ENCODE measurements around the gene HUWE1. TPM values are rescaled to one million over a fixed set of nuclear protein-coding genes. Genes with fewer than 3 reads are reported as not detected.

HUWE1 gene
- polyA plus RNA-seq (2013, experiment 1 of 2): 28.1 TPM
- 25.9 TPM for polyA plus RNA-seq (2013, experiment 2 of 2)

- peak; percentile 79 for DNase-seq
- Histone ChIP-seq H3K18ac (ENCODE audit: low read depth in 1 of 2, low read length in 2 of 2) (peak within 1 kb of the TSS; percentile 81 to 94), H3K27me3 (ENCODE audit: control insufficient read depth in 1 of 2, insufficient read depth in 1 of 2, low read length in 2 of 2) (peaks cover 0 to 3% of the 10 kb centered on the region in 2 experiments), H2AFZ (ENCODE audit: low read depth, low read length) (peak within 1 kb of the TSS; percentile 53), H3K9ac (ENCODE audit: low read length) (peak within 1 kb of the TSS; percentile 98), H2BK120ac (ENCODE audit: low read depth, low read length) (no peak within 1 kb of the TSS), H3K79me1 (replicated peaks; ENCODE audit: low read length, poor library complexity, severe bottlenecking) (no peaks in the 10 kb centered on the region), H3K9me3 (ENCODE audit: control insufficient read depth, low read length) (no peaks in the 10 kb centered on the region), H3K27ac (ENCODE audit: low read length, poor library complexity, severe bottlenecking) (peak within 1 kb of the TSS; percentile 70), H3K36me3 (ENCODE audit: control insufficient read depth in 1 of 2, insufficient read depth in 2 of 2, low read depth in 1 of 2, low read length in 2 of 2) (peaks cover 0 to 5% of the 10 kb centered on the region in 2 experiments), H2BK5ac (ENCODE audit: low read depth, low read length, poor library complexity, severe bottlenecking) (no peak within 1 kb of the TSS), H2BK12ac (ENCODE audit: low read length in 2 of 2) (peak within 1 kb of the TSS in 1 of 2 experiments; percentile 49), H3K4me1 (ENCODE audit: control insufficient read depth, insufficient read depth, low read depth, low read length) (peaks cover 1% of the 10 kb centered on the region), H3K4me3 (ENCODE audit: insufficient read depth in 1 of 2, low read depth in 1 of 2, low read length in 2 of 2) (peak within 1 kb of the TSS; percentile 71 to 79), H4K91ac (ENCODE audit: low read length) (peak within 1 kb of the TSS; percentile 11), H2BK15ac (ENCODE audit: low read depth, poor library complexity, severe bottlenecking) (peak within 1 kb of the TSS; percentile 48), H3K4me2 (ENCODE audit: low read length, poor library complexity, severe bottlenecking) (peak within 1 kb of the TSS; percentile 74), H3K14ac (ENCODE audit: low read length in 2 of 2) (no peak within 1 kb of the TSS), H4K8ac (ENCODE audit: low read length) (peak within 1 kb of the TSS; percentile 84), H3K23ac (ENCODE audit: low read length in 2 of 2) (no peak within 1 kb of the TSS), H2AK5ac (ENCODE audit: low read length, severe bottlenecking) (no peak within 1 kb of the TSS), H3K4ac (ENCODE audit: low read depth in 1 of 2, low read length in 2 of 2) (no peak within 1 kb of the TSS)
- 0% methylated on average over 33 of the region's 61 CpGs for WGBS
These were observed at the start of gene HUWE1 for GRCh38 chrX:53686151-53686885. Gene HUWE1 (minus strand): TSS chrX:53686719. CDS start chrX:53654107, 32,612 bp downstream.

GRCh38 chrX:53732797-53733196 lies 46.3 kb upstream of the HUWE1 start:
- Histone ChIP-seq H3K79me1 (replicated peaks; ENCODE audit: low read length, poor library complexity, severe bottlenecking) (no peaks in the 10 kb centered on the region), H2BK15ac (ENCODE audit: low read depth, poor library complexity, severe bottlenecking) (no peak overlapping the region), H3K9ac (ENCODE audit: low read length) (no peak overlapping the region), H2BK120ac (ENCODE audit: low read depth, low read length) (no peak overlapping the region), H3K14ac (ENCODE audit: low read length in 2 of 2) (no peak overlapping the region), H4K91ac (ENCODE audit: low read length) (no peak overlapping the region), H3K23ac (ENCODE audit: low read length in 2 of 2) (no peak overlapping the region), H3K4me3 (ENCODE audit: insufficient read depth in 1 of 2, low read depth in 1 of 2, low read length in 2 of 2) (no peak overlapping the region), H4K8ac (ENCODE audit: low read length) (no peak overlapping the region), H2AFZ (ENCODE audit: low read depth, low read length) (no peak overlapping the region), H3K36me3 (ENCODE audit: control insufficient read depth in 1 of 2, insufficient read depth in 2 of 2, low read depth in 1 of 2, low read length in 2 of 2) (no peaks in the 10 kb centered on the region), H3K4me2 (ENCODE audit: low read length, poor library complexity, severe bottlenecking) (no peak overlapping the region), H3K18ac (ENCODE audit: low read depth in 1 of 2, low read length in 2 of 2) (no peak overlapping the region), H2BK12ac (ENCODE audit: low read length in 2 of 2) (no peak overlapping the region), H3K27me3 (ENCODE audit: control insufficient read depth in 1 of 2, insufficient read depth in 1 of 2, low read length in 2 of 2) (peaks cover 0 to 12% of the 10 kb centered on the region in 2 experiments), H3K9me3 (ENCODE audit: control insufficient read depth, low read length) (no peaks in the 10 kb centered on the region), H3K4ac (ENCODE audit: low read depth in 1 of 2, low read length in 2 of 2) (no peak overlapping the region), H2AK5ac (ENCODE audit: low read length, severe bottlenecking) (no peak overlapping the region), H3K4me1 (ENCODE audit: control insufficient read depth, insufficient read depth, low read depth, low read length) (no peaks in the 10 kb centered on the region), H3K27ac (ENCODE audit: low read length, poor library complexity, severe bottlenecking) (no peak overlapping the region), H2BK5ac (ENCODE audit: low read depth, low read length, poor library complexity, severe bottlenecking) (no peak overlapping the region)
- DNase-seq: no peak
- WGBS: no CpG with 5 or more reads among the region's 2 CpGs

- Histone ChIP-seq H3K4ac (ENCODE audit: low read depth in 1 of 2, low read length in 2 of 2) (no peak overlapping the region), H3K4me3 (ENCODE audit: insufficient read depth in 1 of 2, low read depth in 1 of 2, low read length in 2 of 2) (no peak overlapping the region), H3K27me3 (ENCODE audit: control insufficient read depth in 1 of 2, insufficient read depth in 1 of 2, low read length in 2 of 2) (peaks cover 0 to 3% of the 10 kb centered on the region in 2 experiments), H2AK5ac (ENCODE audit: low read length, severe bottlenecking) (no peak overlapping the region), H3K18ac (ENCODE audit: low read depth in 1 of 2, low read length in 2 of 2) (no peak overlapping the region), H2BK15ac (ENCODE audit: low read depth, poor library complexity, severe bottlenecking) (no peak overlapping the region), H3K4me2 (ENCODE audit: low read length, poor library complexity, severe bottlenecking) (no peak overlapping the region), H3K36me3 (ENCODE audit: control insufficient read depth in 1 of 2, insufficient read depth in 2 of 2, low read depth in 1 of 2, low read length in 2 of 2) (no peaks in the 10 kb centered on the region), H4K8ac (ENCODE audit: low read length) (no peak overlapping the region), H2AFZ (ENCODE audit: low read depth, low read length) (no peak overlapping the region), H2BK5ac (ENCODE audit: low read depth, low read length, poor library complexity, severe bottlenecking) (no peak overlapping the region), H3K9me3 (ENCODE audit: control insufficient read depth, low read length) (no peaks in the 10 kb centered on the region), H2BK12ac (ENCODE audit: low read length in 2 of 2) (no peak overlapping the region), H3K27ac (ENCODE audit: low read length, poor library complexity, severe bottlenecking) (no peak overlapping the region), H4K91ac (ENCODE audit: low read length) (no peak overlapping the region), H3K79me1 (replicated peaks; ENCODE audit: low read length, poor library complexity, severe bottlenecking) (no peaks in the 10 kb centered on the region), H3K14ac (ENCODE audit: low read length in 2 of 2) (no peak overlapping the region), H2BK120ac (ENCODE audit: low read depth, low read length) (no peak overlapping the region), H3K4me1 (ENCODE audit: control insufficient read depth, insufficient read depth, low read depth, low read length) (no peaks in the 10 kb centered on the region), H3K23ac (ENCODE audit: low read length in 2 of 2) (no peak overlapping the region), H3K9ac (ENCODE audit: low read length) (no peak overlapping the region)
- no CpG with 5 or more reads among the region's 1 CpG for WGBS
- no peak for DNase-seq
These were observed 43.2 kb upstream of the HUWE1 start for GRCh38 chrX:53729751-53730150.

GRCh38 chrX:53728506-53728905 lies 42.0 kb upstream of the HUWE1 start:
- H3K4ac ChIP-seq (ENCODE audit: low read depth in 1 of 2, low read length in 2 of 2): no peak overlapping the region
- no peak overlapping the region for H3K4me2 ChIP-seq (ENCODE audit: low read length, poor library complexity, severe bottlenecking)
- no peak overlapping the region for H3K4me3 ChIP-seq (ENCODE audit: insufficient read depth in 1 of 2, low read depth in 1 of 2, low read length in 2 of 2)
- H2AFZ ChIP-seq (ENCODE audit: low read depth, low read length): no peak overlapping the region
- H3K79me1 ChIP-seq (replicated peaks; ENCODE audit: low read length, poor library complexity, severe bottlenecking): no peaks in the 10 kb centered on the region
- no peak for DNase-seq
- peaks cover 0 to 4% of the 10 kb centered on the region in 2 experiments for H3K27me3 ChIP-seq (ENCODE audit: control insufficient read depth in 1 of 2, insufficient read depth in 1 of 2, low read length in 2 of 2)
- H2BK120ac ChIP-seq (ENCODE audit: low read depth, low read length): no peak overlapping the region
- H3K9me3 ChIP-seq (ENCODE audit: control insufficient read depth, low read length): no peaks in the 10 kb centered on the region
- H3K14ac ChIP-seq (ENCODE audit: low read length in 2 of 2): no peak overlapping the region
- no peak overlapping the region for H3K23ac ChIP-seq (ENCODE audit: low read length in 2 of 2)
- H4K91ac ChIP-seq (ENCODE audit: low read length): no peak overlapping the region
- H2AK5ac ChIP-seq (ENCODE audit: low read length, severe bottlenecking): no peak overlapping the region
- H4K8ac ChIP-seq (ENCODE audit: low read length): no peak overlapping the region
- H2BK15ac ChIP-seq (ENCODE audit: low read depth, poor library complexity, severe bottlenecking): no peak overlapping the region
- H3K9ac ChIP-seq (ENCODE audit: low read length): no peak overlapping the region
- H3K18ac ChIP-seq (ENCODE audit: low read depth in 1 of 2, low read length in 2 of 2): no peak overlapping the region
- H2BK5ac ChIP-seq (ENCODE audit: low read depth, low read length, poor library complexity, severe bottlenecking): no peak overlapping the region
- no peak overlapping the region for H3K27ac ChIP-seq (ENCODE audit: low read length, poor library complexity, severe bottlenecking)
- no peak overlapping the region for H2BK12ac ChIP-seq (ENCODE audit: low read length in 2 of 2)
- H3K36me3 ChIP-seq (ENCODE audit: control insufficient read depth in 1 of 2, insufficient read depth in 2 of 2, low read depth in 1 of 2, low read length in 2 of 2): no peaks in the 10 kb centered on the region
- WGBS: 69% methylated on average over 1 of the region's 2 CpGs
- no peaks in the 10 kb centered on the region for H3K4me1 ChIP-seq (ENCODE audit: control insufficient read depth, insufficient read depth, low read depth, low read length)
